HG03103 (cell line): ENCODE data around the gene FCHSD2.

Experiments used
- ATAC-seq: cut with Tn5 transposase; IDR thresholded peaks from one replicate; pipeline ENCODE4 v1.9.1; 2021; ENCODE audit warnings: low read depth; ENCODE audit not compliant: unreplicated experiment

Gene FCHSD2

GRCh38 chr11:73173755-73174494, 31.8 kb upstream of the FCHSD2 start:
- no peak for ATAC-seq

DNA sequence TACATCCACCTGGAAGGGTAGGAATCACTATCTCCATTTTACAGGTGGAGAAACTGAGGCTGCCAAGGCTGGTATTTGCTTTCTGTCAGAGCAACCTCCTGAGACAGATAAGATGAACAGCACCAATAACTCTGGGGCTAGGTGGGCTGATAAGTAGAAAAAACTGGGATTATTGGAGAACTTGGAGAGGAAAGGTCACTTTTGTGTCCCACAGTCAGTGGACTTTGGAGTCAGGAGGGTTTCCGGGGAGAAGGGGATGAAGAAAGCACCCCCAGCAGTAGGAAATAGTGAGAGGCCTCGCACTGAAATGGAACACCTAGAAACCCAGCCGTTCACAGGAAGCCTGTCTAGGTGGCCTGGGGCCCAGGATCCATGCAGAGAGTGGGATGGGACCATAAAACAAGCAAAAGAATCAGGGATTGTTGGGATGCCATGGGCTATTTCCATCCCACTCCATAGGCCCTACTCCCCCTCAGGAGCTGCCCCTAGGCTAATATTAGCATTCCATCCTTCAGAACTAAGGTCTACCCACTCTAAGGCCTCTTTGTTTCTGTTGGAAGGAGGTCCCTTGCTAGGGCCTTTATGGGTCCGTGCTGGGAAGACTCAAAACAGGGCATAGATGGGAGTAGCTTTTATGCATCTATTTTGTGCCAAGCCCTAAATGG, 31.0 kb upstream of the FCHSD2 start:
- ATAC-seq: no peak

GRCh38 chr11:73171436-73172161, 29.5 kb upstream of the FCHSD2 start:
- ATAC-seq: no peak

- ATAC-seq: no peak
These were observed 28.0 kb upstream of the FCHSD2 start for GRCh38 chr11:73170140-73170539.

GRCh38 chr11:73168925-73169579, 26.9 kb upstream of the FCHSD2 start:
- ATAC-seq: no peak

GRCh38 chr11:73167363-73167954, 25.3 kb upstream of the FCHSD2 start:
- ATAC-seq: no peak

GRCh38 chr11:73164803-73165540, 22.9 kb upstream of the FCHSD2 start:
- no peak for ATAC-seq

DNA sequence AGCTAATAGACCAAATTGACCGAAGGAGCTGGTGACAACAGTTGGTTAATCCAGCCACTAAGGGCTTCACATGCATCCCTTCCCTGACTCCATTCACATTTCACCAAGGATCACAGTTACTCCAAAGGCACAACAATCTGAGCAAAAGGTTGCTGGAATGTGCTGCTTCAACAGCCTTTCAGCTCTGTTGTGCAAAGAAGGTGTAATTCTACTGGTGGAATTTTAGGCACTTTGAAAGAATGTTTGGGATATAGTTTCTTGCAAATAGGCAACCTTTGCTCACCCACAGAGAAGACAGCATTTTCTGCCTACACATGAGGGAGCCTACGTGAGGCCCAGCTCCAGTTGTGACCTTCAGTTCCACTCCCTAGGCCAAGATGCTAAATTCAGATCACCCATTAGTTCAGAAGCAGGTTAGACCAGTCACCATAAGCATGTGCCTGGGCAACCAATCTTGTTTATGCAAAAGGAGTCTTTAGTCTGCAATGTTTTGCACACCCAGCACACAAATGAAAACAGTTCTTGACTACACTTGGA, 21.6 kb upstream of the FCHSD2 start:
- ATAC-seq: no peak

GRCh38 chr11:73162196-73162740, 20.1 kb upstream of the FCHSD2 start:
- no peak for ATAC-seq

DNA sequence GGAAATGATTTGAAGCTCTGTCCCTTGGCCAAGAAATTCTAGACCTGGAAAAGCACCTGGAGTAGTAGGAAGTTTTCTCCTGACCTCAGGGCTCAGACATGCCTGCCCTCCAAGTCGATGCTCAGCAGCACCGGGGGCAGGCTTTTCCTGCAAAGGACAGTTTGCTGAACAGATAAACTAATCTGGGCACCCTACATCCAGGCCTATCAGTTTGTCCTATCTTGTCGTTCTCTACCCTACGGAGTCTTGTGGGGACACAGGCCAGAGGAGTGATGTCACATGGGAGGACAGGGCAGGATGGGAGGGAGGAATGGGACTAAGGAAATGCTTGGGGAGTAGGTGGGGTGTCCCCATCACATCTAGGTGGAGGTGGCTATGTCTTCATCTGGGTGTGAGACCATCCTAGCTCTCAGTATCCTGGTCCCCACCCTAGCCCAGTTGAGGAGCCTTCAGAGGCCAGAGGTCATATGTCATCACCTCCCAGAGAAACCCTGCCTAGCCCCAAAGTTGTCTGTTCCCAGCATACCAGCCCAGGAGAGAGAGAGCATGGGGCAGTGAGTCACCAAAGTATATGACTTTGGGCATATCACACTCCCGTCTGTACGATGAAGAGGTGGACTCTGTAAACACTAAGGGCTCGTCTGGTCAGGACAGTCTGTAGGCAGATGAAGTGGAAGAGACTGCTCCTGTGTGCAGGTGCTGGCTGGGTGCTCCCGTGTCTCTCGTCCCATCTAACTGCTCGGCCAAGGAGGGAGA, 18.1 kb upstream of the FCHSD2 start:
- ATAC-seq: no peak

DNA sequence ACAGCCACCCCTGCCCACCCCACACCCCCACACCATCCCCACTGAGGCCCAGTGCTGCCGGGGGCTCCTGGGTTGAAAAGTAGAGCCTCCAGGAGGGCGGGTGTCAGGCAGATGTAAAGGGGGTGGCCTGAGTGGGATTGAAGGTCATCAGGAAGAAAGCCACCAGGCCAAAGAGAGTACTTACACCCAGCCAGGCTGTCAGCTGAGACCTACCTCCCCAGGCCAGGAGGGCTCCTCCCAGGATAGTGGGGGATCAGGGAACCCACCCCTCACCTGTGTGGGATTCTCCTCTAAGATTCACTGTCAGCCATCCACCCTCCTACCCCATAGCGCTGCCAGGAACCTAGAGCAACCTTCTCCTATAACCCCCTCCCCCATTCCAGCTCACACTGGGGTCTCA, 17.2 kb upstream of the FCHSD2 start:
- no peak for ATAC-seq

DNA sequence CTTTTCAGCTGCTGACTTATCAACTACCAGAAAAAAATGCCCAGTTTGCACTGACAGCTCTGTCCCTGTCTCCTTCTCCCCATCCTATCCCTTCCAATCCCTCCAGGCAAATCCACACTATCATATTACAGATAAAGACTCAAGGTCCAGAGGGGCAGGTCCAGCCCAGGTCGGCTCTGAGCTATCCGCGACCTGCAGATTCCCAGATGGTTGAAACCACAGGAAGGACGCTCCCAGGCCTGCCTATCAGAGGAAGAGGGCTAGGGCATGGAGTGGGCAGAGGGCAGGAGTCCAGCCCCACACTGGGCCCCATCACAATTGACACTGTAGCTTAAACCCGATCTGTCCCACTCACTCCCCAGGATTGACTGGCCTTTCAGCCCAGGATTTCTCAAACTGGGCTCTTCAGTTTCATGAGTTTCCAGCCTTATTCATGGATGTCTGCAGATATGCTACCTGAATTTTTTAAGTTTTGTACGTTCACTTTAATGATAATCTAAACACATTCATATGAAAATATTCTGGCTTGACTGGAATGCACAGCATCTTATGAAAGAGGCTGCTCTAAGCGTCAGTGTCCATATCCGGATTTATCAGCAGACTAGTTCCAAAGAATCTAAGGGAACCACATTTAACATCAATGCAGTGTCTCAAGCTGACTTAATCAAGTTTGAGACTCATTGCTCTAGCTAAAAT, 16.4 kb upstream of the FCHSD2 start:
- ATAC-seq: no peak

- no peak for ATAC-seq
These were observed 15.2 kb upstream of the FCHSD2 start for GRCh38 chr11:73157101-73158010.

DNA sequence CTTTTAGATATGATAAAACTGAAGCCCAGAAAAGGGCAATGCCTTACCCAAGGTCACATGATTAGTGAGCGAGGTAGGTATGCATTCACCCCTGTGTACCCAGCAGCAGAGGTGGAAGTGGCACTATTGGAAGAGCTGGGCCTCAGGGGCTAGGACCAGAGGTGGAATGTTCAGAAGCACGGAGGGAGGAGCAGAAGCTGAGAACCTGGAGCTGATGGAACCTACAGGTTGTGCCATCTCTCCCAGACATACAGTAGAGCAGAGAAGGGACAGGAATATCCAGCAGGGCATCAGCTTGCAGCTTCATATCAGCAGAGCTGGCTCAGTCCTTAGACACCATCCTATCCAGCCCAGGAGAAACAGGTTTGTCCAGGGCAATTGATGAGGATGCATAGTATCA, 14.6 kb upstream of the FCHSD2 start:
- ATAC-seq: no peak

DNA sequence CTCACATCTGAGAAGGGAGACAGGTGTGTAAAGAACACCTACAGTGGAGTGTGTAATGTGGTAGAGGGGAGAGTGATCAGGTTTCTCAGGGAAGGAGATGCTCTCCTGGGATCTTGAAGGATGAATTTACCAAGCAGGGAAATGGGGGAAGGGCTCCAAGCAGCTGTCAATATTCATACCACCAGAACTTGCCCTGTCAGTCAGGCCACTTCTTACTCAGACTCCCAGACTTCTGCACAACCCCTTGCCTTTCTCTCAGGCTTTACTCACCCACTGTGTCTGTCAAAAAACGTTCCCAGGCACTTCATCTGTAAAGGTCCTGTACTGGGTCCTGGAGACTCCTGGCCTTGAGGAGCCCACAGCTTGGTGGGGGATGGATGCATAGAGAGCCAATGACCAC, 14.0 kb upstream of the FCHSD2 start:
- ATAC-seq: no peak

- ATAC-seq: no peak
These were observed 13.0 kb upstream of the FCHSD2 start for GRCh38 chr11:73155102-73155501.

GRCh38 chr11:73154178-73154577, 12.1 kb upstream of the FCHSD2 start:
- ATAC-seq: peak; percentile 37
